ENCODE results near the gene IGFBP5.

The IGFBP5 gene

DNA sequence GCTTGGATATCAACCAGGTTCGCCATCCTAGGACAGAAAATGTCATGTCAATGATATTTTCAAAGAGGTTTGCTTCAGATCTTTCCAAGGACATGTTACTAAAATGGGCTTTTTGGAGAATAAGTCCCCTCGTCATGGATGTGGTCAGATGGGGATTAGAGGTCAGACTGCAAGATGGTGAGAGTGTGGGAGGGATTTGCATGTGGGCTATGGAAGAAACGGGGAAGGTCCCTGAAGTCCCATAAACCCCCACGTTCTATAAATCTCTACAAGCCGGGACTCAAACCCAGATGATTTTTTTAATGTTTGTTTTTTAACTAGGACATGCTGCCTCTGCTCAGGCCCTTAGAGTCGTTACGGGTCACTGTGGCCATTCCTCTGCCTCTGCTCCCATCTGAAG, 37.7 kb upstream of the IGFBP5 start:
- TF ChIP-seq, protein P1, sequence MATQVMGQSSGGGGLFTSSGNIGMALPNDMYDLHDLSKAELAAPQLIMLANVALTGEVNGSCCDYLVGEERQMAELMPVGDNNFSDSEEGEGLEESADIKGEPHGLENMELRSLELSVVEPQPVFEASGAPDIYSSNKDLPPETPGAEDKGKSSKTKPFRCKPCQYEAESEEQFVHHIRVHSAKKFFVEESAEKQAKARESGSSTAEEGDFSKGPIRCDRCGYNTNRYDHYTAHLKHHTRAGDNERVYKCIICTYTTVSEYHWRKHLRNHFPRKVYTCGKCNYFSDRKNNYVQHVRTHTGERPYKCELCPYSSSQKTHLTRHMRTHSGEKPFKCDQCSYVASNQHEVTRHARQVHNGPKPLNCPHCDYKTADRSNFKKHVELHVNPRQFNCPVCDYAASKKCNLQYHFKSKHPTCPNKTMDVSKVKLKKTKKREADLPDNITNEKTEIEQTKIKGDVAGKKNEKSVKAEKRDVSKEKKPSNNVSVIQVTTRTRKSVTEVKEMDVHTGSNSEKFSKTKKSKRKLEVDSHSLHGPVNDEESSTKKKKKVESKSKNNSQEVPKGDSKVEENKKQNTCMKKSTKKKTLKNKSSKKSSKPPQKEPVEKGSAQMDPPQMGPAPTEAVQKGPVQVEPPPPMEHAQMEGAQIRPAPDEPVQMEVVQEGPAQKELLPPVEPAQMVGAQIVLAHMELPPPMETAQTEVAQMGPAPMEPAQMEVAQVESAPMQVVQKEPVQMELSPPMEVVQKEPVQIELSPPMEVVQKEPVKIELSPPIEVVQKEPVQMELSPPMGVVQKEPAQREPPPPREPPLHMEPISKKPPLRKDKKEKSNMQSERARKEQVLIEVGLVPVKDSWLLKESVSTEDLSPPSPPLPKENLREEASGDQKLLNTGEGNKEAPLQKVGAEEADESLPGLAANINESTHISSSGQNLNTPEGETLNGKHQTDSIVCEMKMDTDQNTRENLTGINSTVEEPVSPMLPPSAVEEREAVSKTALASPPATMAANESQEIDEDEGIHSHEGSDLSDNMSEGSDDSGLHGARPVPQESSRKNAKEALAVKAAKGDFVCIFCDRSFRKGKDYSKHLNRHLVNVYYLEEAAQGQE (IDR thresholded peaks at IDR 0.05; ENCODE audit: low read depth) = no peak
- TF ChIP-seq MAX (IDR thresholded peaks at IDR 0.05) (no peak), CREB1 (IDR thresholded peaks at IDR 0.05; ENCODE audit: low read depth) (no peak), EP300 (IDR thresholded peaks at IDR 0.05; ENCODE audit: borderline replicate concordance) (no peak), ZBTB7A (IDR thresholded peaks at IDR 0.05; ENCODE audit: low read depth) (no peak), TAF1 (IDR thresholded peaks at IDR 0.05; ENCODE audit: low read depth) (no peak), NFIC (IDR thresholded peaks at IDR 0.05) (no peak), RAD21 (IDR thresholded peaks at IDR 0.05; ENCODE audit: low read depth) (no peak), YY1 (IDR thresholded peaks at IDR 0.05; ENCODE audit: low read depth) (no peak), USF1 (IDR thresholded peaks at IDR 0.05) (no peak)

DNA sequence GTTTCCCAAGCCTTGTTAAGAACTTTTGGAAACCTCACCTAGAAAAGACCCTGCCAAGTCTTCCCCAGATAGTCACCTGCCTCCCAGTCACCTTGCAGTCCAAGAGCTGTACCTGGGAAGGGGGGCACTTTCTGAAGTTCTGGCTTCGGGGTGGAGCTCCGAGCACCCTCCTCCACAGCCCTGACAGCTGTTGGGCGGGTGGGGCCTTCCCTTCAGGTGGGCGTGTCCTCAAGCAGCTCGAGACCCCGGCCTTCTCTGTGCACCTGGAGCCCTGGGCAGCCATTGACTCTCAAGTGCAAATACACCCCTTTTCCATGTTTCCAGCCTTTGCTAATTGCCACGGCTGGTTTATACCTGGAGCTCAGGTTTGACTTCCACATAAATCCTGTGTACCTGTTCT, 37.0 kb upstream of the IGFBP5 start:
- TF ChIP-seq USF1 (IDR thresholded peaks at IDR 0.05) (no peak), CREB1 (IDR thresholded peaks at IDR 0.05; ENCODE audit: low read depth) (no peak), TEAD4 (IDR thresholded peaks at IDR 0.05) (no peak), FOXM1 (IDR thresholded peaks at IDR 0.05; ENCODE audit: borderline replicate concordance, low read depth) (no peak)
- TF ChIP-seq, protein P1 (IDR thresholded peaks at IDR 0.05; ENCODE audit: low read depth) = no peak

DNA sequence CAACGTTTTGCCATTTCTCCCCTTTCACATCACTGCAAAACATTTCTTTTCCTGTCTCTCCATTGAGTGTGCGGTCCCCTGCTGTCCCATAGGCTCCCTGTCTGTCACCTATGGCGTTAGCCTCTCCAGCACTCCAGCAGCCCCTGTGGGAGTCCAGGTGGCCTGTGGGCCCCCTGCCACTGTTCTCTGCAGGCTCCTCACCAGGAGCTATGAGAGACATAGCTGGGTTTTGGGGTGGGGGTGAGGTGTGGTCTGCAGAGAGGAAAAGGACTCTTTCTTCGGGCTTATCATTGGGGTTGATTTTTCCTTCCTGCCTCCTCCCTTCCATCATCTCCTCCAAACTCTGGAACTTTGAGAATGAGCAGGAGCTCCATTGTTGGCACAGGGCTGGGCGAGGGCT, 36.1 kb upstream of the IGFBP5 start:
- TF ChIP-seq, protein P1 (IDR thresholded peaks at IDR 0.05; ENCODE audit: low read depth) = no peak
- TF ChIP-seq MAX (IDR thresholded peaks at IDR 0.05) (no peak), CEBPB (IDR thresholded peaks at IDR 0.05) (no peak), FOXM1 (IDR thresholded peaks at IDR 0.05; ENCODE audit: borderline replicate concordance, low read depth) (no peak), EP300 (IDR thresholded peaks at IDR 0.05; ENCODE audit: borderline replicate concordance) (no peak), TCF12 (IDR thresholded peaks at IDR 0.05; ENCODE audit: low read depth) (no peak), TAF1 (IDR thresholded peaks at IDR 0.05; ENCODE audit: low read depth) (no peak), RAD21 (IDR thresholded peaks at IDR 0.05; ENCODE audit: low read depth) (no peak), TEAD4 (IDR thresholded peaks at IDR 0.05) (no peak), EGR1 (IDR thresholded peaks at IDR 0.05) (no peak), NFIC (IDR thresholded peaks at IDR 0.05) (no peak), ZBTB7A (IDR thresholded peaks at IDR 0.05; ENCODE audit: low read depth) (no peak), CREB1 (IDR thresholded peaks at IDR 0.05; ENCODE audit: low read depth) (no peak), YY1 (IDR thresholded peaks at IDR 0.05; ENCODE audit: low read depth) (no peak)

DNA sequence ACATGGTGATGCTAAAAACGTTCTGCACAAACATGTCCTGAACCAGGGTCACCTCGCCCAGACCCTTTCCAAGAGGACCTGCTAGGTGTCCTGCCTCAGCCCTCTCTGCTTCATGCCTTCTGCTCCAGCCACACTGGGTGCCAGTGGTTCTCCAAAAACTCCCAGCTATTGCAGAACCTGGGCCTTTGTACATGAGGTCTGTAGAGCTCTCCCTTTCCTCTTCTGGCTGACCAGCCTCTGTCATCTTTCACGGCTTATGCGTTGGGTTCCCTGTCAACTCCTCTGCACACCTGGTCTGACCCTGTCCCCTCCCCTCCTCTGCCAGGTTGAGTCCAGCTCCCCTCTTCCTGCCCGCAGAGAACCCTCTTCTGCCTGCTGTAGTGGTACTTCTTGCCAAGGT, 35.5 kb upstream of the IGFBP5 start:
- TF ChIP-seq CREB1 (IDR thresholded peaks at IDR 0.05; ENCODE audit: low read depth) (no peak), NFIC (IDR thresholded peaks at IDR 0.05) (no peak)
- TF ChIP-seq, protein P1 (IDR thresholded peaks at IDR 0.05; ENCODE audit: low read depth) = no peak
